ENCODE measurements around the gene CSNK2A1.

GRCh38 chr20:480044-480443 is 63.5 kb downstream of the CSNK2A1 start:
- TF ChIP-seq ZFX (IDR thresholded peaks at IDR 0.05; ENCODE audit: borderline replicate concordance) (no peak), CTCF (IDR thresholded peaks at IDR 0.05) (no peak)

Data from 22Rv1 (cell line).